CD4-positive, alpha-beta T cell treated with Interleukin-2 at 100 ng/mL for 4 hours (primary cell): ENCODE data around the gene DUSP15.
"Not testable (repeated sequence)": the region's sequence is repeated elsewhere in the genome, so short reads cannot be mapped to it uniquely, and the experiment has no call there.

Experiments
- DNase-seq: peaks from one replicate; pipeline ENCODE4 v3.0.0-alpha.2; 2020; ENCODE audit warnings: low spot score

Gene DUSP15

GRCh38 chr20:31839782-31840487, 30.4 kb downstream of the DUSP15 start:
- DNase-seq: no peak

- DNase-seq: no peak
Observed at GRCh38 chr20:31838646-31839292, 31.6 kb downstream of the DUSP15 start.

- DNase-seq: no peak
Observed at GRCh38 chr20:31837896-31838397, 32.4 kb downstream of the DUSP15 start.

GRCh38 chr20:31836853-31837608, 33.3 kb downstream of the DUSP15 start:
- no peak for DNase-seq

GRCh38 chr20:31835977-31836852, 34.1 kb downstream of the DUSP15 start:
- peak; percentile 37 for DNase-seq

- DNase-seq: no peak
Observed at GRCh38 chr20:31835554-31835953, 34.8 kb downstream of the DUSP15 start.

- no peak for DNase-seq
Observed at GRCh38 chr20:31833931-31834521, 36.3 kb downstream of the DUSP15 start.

- DNase-seq: peak; percentile 57
Observed at GRCh38 chr20:31833130-31833930, 37.0 kb downstream of the DUSP15 start.

- DNase-seq: no peak
Observed at GRCh38 chr20:31831771-31832306, 38.5 kb downstream of the DUSP15 start.

GRCh38 chr20:31831211-31831610, 39.1 kb downstream of the DUSP15 start:
- no peak for DNase-seq

GRCh38 chr20:31830406-31830981, 39.8 kb downstream of the DUSP15 start:
- DNase-seq: no peak

- DNase-seq: no peak
Observed at GRCh38 chr20:31829731-31830130, 40.6 kb downstream of the DUSP15 start.

GRCh38 chr20:31828016-31828415, 42.3 kb downstream of the DUSP15 start:
- DNase-seq: not testable (repeated sequence)

GRCh38 chr20:31827059-31827458, 43.3 kb downstream of the DUSP15 start:
- DNase-seq: no peak

- no peak for DNase-seq
Observed at GRCh38 chr20:31826074-31826473, 44.3 kb downstream of the DUSP15 start.

- DNase-seq: no peak
Observed at GRCh38 chr20:31824554-31825313, 45.6 kb downstream of the DUSP15 start.

GRCh38 chr20:31824125-31824485, 46.2 kb downstream of the DUSP15 start:
- DNase-seq: no peak

- no peak for DNase-seq
Observed at GRCh38 chr20:31823360-31824124, 46.8 kb downstream of the DUSP15 start.
